ENCODE results near the gene IL17RA.
A peak's percentile ranks its signal among the peaks of the same experiment; 100 is the strongest.

Gene IL17RA

GRCh38 chr22:17091851-17092250, 7.1 kb downstream of the IL17RA start:
- TF ChIP-seq GATA1 (IDR thresholded peaks at IDR 0.05; ENCODE audit: low read depth, low read length) (no peak), POLR2A (IDR thresholded peaks at IDR 0.05; ENCODE audit: low read length) (no peak)
- no peak for DNase-seq

GRCh38 chr22:17093081-17093480, 8.3 kb downstream of the IL17RA start:
- TF ChIP-seq GATA1 (IDR thresholded peaks at IDR 0.05; ENCODE audit: low read depth, low read length) (no peak), POLR2A (IDR thresholded peaks at IDR 0.05; ENCODE audit: low read length) (no peak)
- DNase-seq, result no peak

GRCh38 chr22:17095538-17095937, 10.7 kb downstream of the IL17RA start:
- TF ChIP-seq POLR2A (IDR thresholded peaks at IDR 0.05; ENCODE audit: low read length), result no peak
- TF ChIP-seq GATA1 (IDR thresholded peaks at IDR 0.05; ENCODE audit: low read depth, low read length), result no peak
- DNase-seq, result no peak

- no peak for DNase-seq
- no peak for TF ChIP-seq POLR2A (IDR thresholded peaks at IDR 0.05; ENCODE audit: low read length)
- TF ChIP-seq GATA1 (IDR thresholded peaks at IDR 0.05; ENCODE audit: low read depth, low read length), result no peak
Measured at GRCh38 chr22:17096071-17096470, 11.3 kb downstream of the IL17RA start.

- TF ChIP-seq POLR2A (IDR thresholded peaks at IDR 0.05; ENCODE audit: low read length), result no peak
- no peak for TF ChIP-seq GATA1 (IDR thresholded peaks at IDR 0.05; ENCODE audit: low read depth, low read length)
- no peak for DNase-seq
Measured at GRCh38 chr22:17097062-17097461, 12.3 kb downstream of the IL17RA start.

- no peak for DNase-seq
- TF ChIP-seq GATA1 (IDR thresholded peaks at IDR 0.05; ENCODE audit: low read depth, low read length) (no peak), POLR2A (IDR thresholded peaks at IDR 0.05; ENCODE audit: low read length) (no peak)
Measured at GRCh38 chr22:17097701-17098100, 12.9 kb downstream of the IL17RA start.

GRCh38 chr22:17098379-17098819, 13.6 kb downstream of the IL17RA start:
- TF ChIP-seq POLR2A (IDR thresholded peaks at IDR 0.05; ENCODE audit: low read length), result no peak
- TF ChIP-seq GATA1 (IDR thresholded peaks at IDR 0.05; ENCODE audit: low read depth, low read length), result no peak
- DNase-seq, result peak in 1 of 2 experiments; percentile 5

- DNase-seq, result no peak
- no peak for TF ChIP-seq GATA1 (IDR thresholded peaks at IDR 0.05; ENCODE audit: low read depth, low read length)
- no peak for TF ChIP-seq POLR2A (IDR thresholded peaks at IDR 0.05; ENCODE audit: low read length)
Measured at GRCh38 chr22:17100621-17101020, 15.8 kb downstream of the IL17RA start.

- no peak for DNase-seq
- TF ChIP-seq POLR2A (IDR thresholded peaks at IDR 0.05; ENCODE audit: low read length) (no peak), GATA1 (IDR thresholded peaks at IDR 0.05; ENCODE audit: low read depth, low read length) (no peak)
Measured at GRCh38 chr22:17101475-17102296, 16.9 kb downstream of the IL17RA start.

GRCh38 chr22:17102297-17102667, 17.5 kb downstream of the IL17RA start:
- no peak for DNase-seq

GRCh38 chr22:17103351-17103750, 18.6 kb downstream of the IL17RA start:
- TF ChIP-seq POLR2A (IDR thresholded peaks at IDR 0.05; ENCODE audit: low read length) (no peak), GATA1 (IDR thresholded peaks at IDR 0.05; ENCODE audit: low read depth, low read length) (no peak)
- DNase-seq, result no peak

More at GRCh38 chr22:17102297-17102667, 17.5 kb downstream of the IL17RA start:
- TF ChIP-seq GATA1 (IDR thresholded peaks at IDR 0.05; ENCODE audit: low read depth, low read length) (no peak), POLR2A (IDR thresholded peaks at IDR 0.05; ENCODE audit: low read length) (no peak)

- TF ChIP-seq GATA1 (IDR thresholded peaks at IDR 0.05; ENCODE audit: low read depth, low read length), result no peak
- DNase-seq, result no peak
Measured at GRCh38 chr22:17104336-17104935, 19.6 kb downstream of the IL17RA start.

GRCh38 chr22:17105143-17106129, 20.6 kb downstream of the IL17RA start:
- DNase-seq, result no peak
- TF ChIP-seq POLR2A (IDR thresholded peaks at IDR 0.05; ENCODE audit: low read length) (no peak), GATA1 (IDR thresholded peaks at IDR 0.05; ENCODE audit: low read depth, low read length) (no peak)

Data from erythroblast (primary cell).